HEK293 (cell line): ENCODE results near the gene IFI44L.

Experiments
- CTCF ChIA-PET: fragments of 350-600 bp; formaldehyde crosslinking; extraction: SDS; loops from one replicate; lab custom pipeline; 2021; ENCODE audit warnings: antibody characterized with exemption; lab: Yijun Ruan, JAX
- POLR2A ChIA-PET: fragments of 300-600 bp; formaldehyde crosslinking; extraction: SDS; loops from one replicate; lab custom pipeline; 2020; ENCODE audit warnings: antibody characterized with exemption, inconsistent platforms; lab: Yijun Ruan, JAX
- H3K27ac ChIP-seq: fragments of 200-500 bp; sonication (Bioruptor generic); 2 replicates; pipeline ENCODE4 v1.5.1; 2014; ENCODE audit warnings: low read depth, low read length, control low read depth, inconsistent platforms; ENCODE audit errors: extremely low read depth
- H3K36me3 ChIP-seq, 2 experiments: fragments of 200-500 bp in 1 of 2; sonication (Bioruptor generic) in 1 of 2; 1 replicate in 1 of 2; 2 replicates in 1 of 2; pipeline ENCODE4 v1.5.1; 2014 to 2017; ENCODE audit warnings: inconsistent platforms in 2 of 2, low read length in 2 of 2; ENCODE audit not compliant: control insufficient read depth in 2 of 2, insufficient read depth in 1 of 2
- H3K4me1 ChIP-seq: fragments of 200-500 bp; sonication (Bioruptor generic); 2 replicates; pipeline ENCODE4 v1.5.1; 2014; ENCODE audit warnings: mild to moderate bottlenecking, low read length, inconsistent platforms; ENCODE audit not compliant: control insufficient read depth, insufficient read depth
- H3K4me3 ChIP-seq: 2 replicates; pipeline ENCODE4 v1.5.1; 2011; ENCODE audit warnings: low read depth, mild to moderate bottlenecking, control low read depth, low read length, moderate library complexity
- H3K9me3 ChIP-seq: fragments of 200-500 bp; sonication (Bioruptor generic); 2 replicates; pipeline ENCODE4 v1.5.1; 2014; ENCODE audit warnings: low read depth, low read length, inconsistent platforms; ENCODE audit not compliant: control insufficient read depth, insufficient read depth
- BCL11B ChIP-seq: fragments of 450-650 bp; formaldehyde crosslinking; IDR thresholded peaks from 2 replicates; pipeline ENCODE4 v1.5.1; 2016; ENCODE audit warnings: low read depth, missing biosample characterization, missing genetic modification characterization
- GLI4 ChIP-seq: fragments of 450-650 bp; formaldehyde crosslinking; IDR thresholded peaks from 2 replicates; pipeline ENCODE4 v1.5.1; 2016; ENCODE audit warnings: missing biosample characterization, missing genetic modification characterization
- GLIS1 ChIP-seq: fragments of 450-650 bp; formaldehyde crosslinking; IDR thresholded peaks from 2 replicates; pipeline ENCODE4 v1.5.1; 2016; ENCODE audit warnings: missing biosample characterization, missing genetic modification characterization
- HIC1 ChIP-seq: fragments of 450-650 bp; formaldehyde crosslinking; IDR thresholded peaks from 2 replicates; pipeline ENCODE4 v1.5.1; 2016; ENCODE audit warnings: missing biosample characterization, missing genetic modification characterization
- IKZF3 ChIP-seq: fragments of 450-650 bp; IDR thresholded peaks from 2 replicates; pipeline ENCODE4 v1.5.0; 2018; ENCODE audit warnings: missing biosample characterization, mild to moderate bottlenecking, missing genetic modification characterization, moderate library complexity
- KLF7 ChIP-seq: fragments of 450-650 bp; formaldehyde crosslinking; IDR thresholded peaks from 2 replicates; pipeline ENCODE4 v1.5.1; 2016; ENCODE audit warnings: missing biosample characterization, missing genetic modification characterization, borderline replicate concordance
- PATZ1 ChIP-seq: fragments of 450-650 bp; formaldehyde crosslinking; IDR thresholded peaks from 2 replicates; pipeline ENCODE4 v1.5.1; 2016; ENCODE audit warnings: missing biosample characterization, missing genetic modification characterization
- RBAK ChIP-seq: fragments of 450-650 bp; formaldehyde crosslinking; IDR thresholded peaks from 2 replicates; pipeline ENCODE4 v1.5.1; 2016; ENCODE audit warnings: missing biosample characterization, missing genetic modification characterization
- REPIN1 ChIP-seq: fragments of 450-650 bp; formaldehyde crosslinking; IDR thresholded peaks from 2 replicates; pipeline ENCODE4 v1.5.1; 2017; ENCODE audit warnings: missing biosample characterization, missing genetic modification characterization, low read depth
- ZBTB10 ChIP-seq: fragments of 450-650 bp; formaldehyde crosslinking; IDR thresholded peaks from 2 replicates; pipeline ENCODE4 v1.5.1; 2016; ENCODE audit warnings: missing biosample characterization, missing genetic modification characterization
- ZNF112 ChIP-seq: fragments of 450-650 bp; formaldehyde crosslinking; IDR thresholded peaks from 2 replicates; pipeline ENCODE4 v1.5.0; 2017; ENCODE audit warnings: missing biosample characterization, missing genetic modification characterization
- ZNF211 ChIP-seq: fragments of 450-650 bp; formaldehyde crosslinking; IDR thresholded peaks from 2 replicates; pipeline ENCODE4 v1.5.1; 2016; ENCODE audit warnings: low read depth, missing biosample characterization, missing genetic modification characterization
- ZNF354C ChIP-seq: fragments of 450-650 bp; formaldehyde crosslinking; IDR thresholded peaks from 2 replicates; pipeline ENCODE4 v1.5.1; 2016; ENCODE audit warnings: missing biosample characterization, missing genetic modification characterization, low read depth, borderline replicate concordance
- ZNF48 ChIP-seq: fragments of 450-650 bp; formaldehyde crosslinking; IDR thresholded peaks from 2 replicates; pipeline ENCODE4 v1.5.1; 2016; ENCODE audit warnings: missing biosample characterization, missing genetic modification characterization
- ZNF501 ChIP-seq: fragments of 450-650 bp; formaldehyde crosslinking; IDR thresholded peaks from 2 replicates; pipeline ENCODE4 v1.5.1; 2016; ENCODE audit warnings: missing biosample characterization, missing genetic modification characterization
- ZNF514 ChIP-seq: fragments of 450-650 bp; formaldehyde crosslinking; IDR thresholded peaks from 2 replicates; pipeline ENCODE4 v1.5.1; 2016; ENCODE audit warnings: missing biosample characterization, missing genetic modification characterization
- ZNF555 ChIP-seq: fragments of 450-650 bp; formaldehyde crosslinking; conservative IDR thresholded peaks from 2 replicates; pipeline ENCODE4 v1.5.1; 2017; ENCODE audit warnings: missing biosample characterization, mild to moderate bottlenecking, missing genetic modification characterization, inconsistent platforms
- ZNF610 ChIP-seq: fragments of 450-650 bp; formaldehyde crosslinking; IDR thresholded peaks from 2 replicates; pipeline ENCODE4 v1.5.1; 2016; ENCODE audit warnings: missing biosample characterization, missing genetic modification characterization, borderline replicate concordance
- ZNF704 ChIP-seq: fragments of 450-650 bp; formaldehyde crosslinking; IDR thresholded peaks from 2 replicates; pipeline ENCODE4 v1.5.1; 2016; ENCODE audit warnings: missing biosample characterization, missing genetic modification characterization
- ZNF707 ChIP-seq: fragments of 450-650 bp; formaldehyde crosslinking; IDR thresholded peaks from 2 replicates; pipeline ENCODE4 v1.5.1; 2016; ENCODE audit warnings: missing biosample characterization, missing genetic modification characterization
- ZNF747 ChIP-seq: fragments of 450-650 bp; formaldehyde crosslinking; IDR thresholded peaks from 2 replicates; pipeline ENCODE4 v1.5.1; 2016; ENCODE audit warnings: missing biosample characterization, missing genetic modification characterization
- ZNF837 ChIP-seq: fragments of 450-650 bp; formaldehyde crosslinking; IDR thresholded peaks from 2 replicates; pipeline ENCODE4 v1.5.1; 2016; ENCODE audit warnings: missing biosample characterization, missing genetic modification characterization
- TF ChIP-seq, protein P1 (sequence below): IDR thresholded peaks from 2 replicates; pipeline ENCODE4 v1.6.1; 2011; ENCODE audit warnings: mild to moderate bottlenecking, low read depth, low read length, borderline replicate concordance

IFI44L gene

GRCh38 chr1:78633209-78633608 lies 13.0 kb downstream of the IFI44L start:
- Histone ChIP-seq H3K36me3 (no peaks in the 10 kb centered on the region), H3K4me3 (no peak overlapping the region), H3K9me3 (no peaks in the 10 kb centered on the region), H3K27ac (no peak overlapping the region), H3K4me1 (no peaks in the 10 kb centered on the region)
- ChIA-PET CTCF (interaction anchor here (1.1 kb wide), 1 partner anchor 16 kb away, joined by 3 read pairs; no protein-coding TSS in a partner anchor), POLR2A (no interaction called here)
- TF ChIP-seq ZNF707 (tag by site-specific recombination) = no peak
- no peak for TF ChIP-seq GLIS1 (tag by site-specific recombination)
- no peak for TF ChIP-seq BCL11B (tag by site-specific recombination)
- no peak for TF ChIP-seq ZNF48 (tag by site-specific recombination)
- TF ChIP-seq KLF7 (tag by site-specific recombination) = no peak

GRCh38 chr1:78640462-78640861 lies 20.2 kb downstream of the IFI44L start:
- Histone ChIP-seq H3K36me3 (no peaks in the 10 kb centered on the region), H3K4me1 (no peaks in the 10 kb centered on the region), H3K27ac (no peak overlapping the region), H3K9me3 (no peaks in the 10 kb centered on the region), H3K4me3 (no peak overlapping the region)
- ChIA-PET CTCF (no interaction called here), POLR2A (no interaction called here)
- TF ChIP-seq ZNF354C (tag by site-specific recombination) (no peak), ZNF610 (tag by site-specific recombination) (no peak)

DNA sequence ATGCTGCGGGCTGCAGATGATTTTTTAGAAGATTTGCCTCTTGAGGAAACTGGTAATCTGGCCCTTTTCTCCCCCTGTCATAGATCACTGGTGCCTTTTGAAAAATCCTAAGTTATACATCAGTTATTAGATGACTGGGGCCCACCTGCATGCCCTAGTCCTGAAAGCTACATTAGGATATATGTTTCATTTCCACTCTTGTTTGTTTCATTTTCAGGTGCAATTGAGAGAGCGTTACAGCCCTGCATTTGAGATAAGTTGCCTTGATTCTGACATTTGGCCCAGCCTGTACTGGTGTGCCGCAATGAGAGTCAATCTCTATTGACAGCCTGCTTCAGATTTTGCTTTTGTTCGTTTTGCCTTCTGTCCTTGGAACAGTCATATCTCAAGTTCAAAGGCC lies 21.3 kb downstream of the IFI44L start:
- H3K27ac ChIP-seq = no peak overlapping the region
- no peaks in the 10 kb centered on the region for H3K9me3 ChIP-seq
- H3K4me3 ChIP-seq = no peak overlapping the region
- H3K36me3 ChIP-seq = no peaks in the 10 kb centered on the region
- CTCF ChIA-PET = no interaction called here
- no peaks in the 10 kb centered on the region for H3K4me1 ChIP-seq
- POLR2A ChIA-PET = no interaction called here
- TF ChIP-seq RBAK (no peak), ZNF112 (tag by site-specific recombination) (no peak), ZNF211 (tag by site-specific recombination) (no peak), ZNF704 (tag by site-specific recombination) (no peak), ZNF501 (no peak), HIC1 (tag by site-specific recombination) (no peak), GLI4 (tag by site-specific recombination) (no peak), ZNF514 (tag by site-specific recombination) (no peak), PATZ1 (tag by site-specific recombination) (no peak), ZBTB10 (no peak), ZNF837 (tag by site-specific recombination) (no peak), REPIN1 (tag by site-specific recombination) (no peak), ZNF747 (no peak), IKZF3 (tag by site-specific recombination) (no peak), ZNF555 (tag by site-specific recombination) (no peak)
- TF ChIP-seq, protein P1, sequence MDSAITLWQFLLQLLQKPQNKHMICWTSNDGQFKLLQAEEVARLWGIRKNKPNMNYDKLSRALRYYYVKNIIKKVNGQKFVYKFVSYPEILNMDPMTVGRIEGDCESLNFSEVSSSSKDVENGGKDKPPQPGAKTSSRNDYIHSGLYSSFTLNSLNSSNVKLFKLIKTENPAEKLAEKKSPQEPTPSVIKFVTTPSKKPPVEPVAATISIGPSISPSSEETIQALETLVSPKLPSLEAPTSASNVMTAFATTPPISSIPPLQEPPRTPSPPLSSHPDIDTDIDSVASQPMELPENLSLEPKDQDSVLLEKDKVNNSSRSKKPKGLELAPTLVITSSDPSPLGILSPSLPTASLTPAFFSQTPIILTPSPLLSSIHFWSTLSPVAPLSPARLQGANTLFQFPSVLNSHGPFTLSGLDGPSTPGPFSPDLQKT = no peak
